NB4 (cell line): ENCODE results near the gene OGDHL.

Experiments
- TF ChIP-seq, protein P1 (sequence below): IDR thresholded peaks from one replicate; pipeline ENCODE4 v1.5.1; 2012; ENCODE audit warnings: low read depth, low read length
- TF ChIP-seq, protein P2 (sequence below): IDR thresholded peaks from 2 replicates; pipeline ENCODE4 v1.6.1; 2011; ENCODE audit warnings: low read depth, low read length

DNA sequence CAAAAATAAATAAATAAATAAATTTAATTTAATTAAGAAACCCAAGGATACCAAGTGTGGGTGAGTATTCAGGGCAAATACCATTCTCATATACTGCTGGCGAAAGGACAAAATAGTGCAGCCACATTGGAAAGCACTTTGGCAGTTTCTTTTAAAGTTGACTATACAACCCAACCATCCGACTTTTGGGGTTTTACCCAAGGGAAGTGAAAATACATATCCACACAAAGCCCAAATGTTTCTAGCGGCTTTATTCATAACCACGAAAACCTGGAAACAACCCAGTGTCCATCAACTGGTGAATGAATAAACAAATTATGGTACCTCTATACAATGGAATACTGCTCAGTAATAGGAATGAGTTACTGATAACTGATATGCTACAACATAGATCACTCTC, 36.2 kb upstream of the OGDHL start:
- TF ChIP-seq, protein P1, sequence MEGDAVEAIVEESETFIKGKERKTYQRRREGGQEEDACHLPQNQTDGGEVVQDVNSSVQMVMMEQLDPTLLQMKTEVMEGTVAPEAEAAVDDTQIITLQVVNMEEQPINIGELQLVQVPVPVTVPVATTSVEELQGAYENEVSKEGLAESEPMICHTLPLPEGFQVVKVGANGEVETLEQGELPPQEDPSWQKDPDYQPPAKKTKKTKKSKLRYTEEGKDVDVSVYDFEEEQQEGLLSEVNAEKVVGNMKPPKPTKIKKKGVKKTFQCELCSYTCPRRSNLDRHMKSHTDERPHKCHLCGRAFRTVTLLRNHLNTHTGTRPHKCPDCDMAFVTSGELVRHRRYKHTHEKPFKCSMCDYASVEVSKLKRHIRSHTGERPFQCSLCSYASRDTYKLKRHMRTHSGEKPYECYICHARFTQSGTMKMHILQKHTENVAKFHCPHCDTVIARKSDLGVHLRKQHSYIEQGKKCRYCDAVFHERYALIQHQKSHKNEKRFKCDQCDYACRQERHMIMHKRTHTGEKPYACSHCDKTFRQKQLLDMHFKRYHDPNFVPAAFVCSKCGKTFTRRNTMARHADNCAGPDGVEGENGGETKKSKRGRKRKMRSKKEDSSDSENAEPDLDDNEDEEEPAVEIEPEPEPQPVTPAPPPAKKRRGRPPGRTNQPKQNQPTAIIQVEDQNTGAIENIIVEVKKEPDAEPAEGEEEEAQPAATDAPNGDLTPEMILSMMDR = no peak
- TF ChIP-seq, protein P2, sequence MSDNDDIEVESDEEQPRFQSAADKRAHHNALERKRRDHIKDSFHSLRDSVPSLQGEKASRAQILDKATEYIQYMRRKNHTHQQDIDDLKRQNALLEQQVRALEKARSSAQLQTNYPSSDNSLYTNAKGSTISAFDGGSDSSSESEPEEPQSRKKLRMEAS = no peak
